Naive thymus-derived CD4-positive, alpha-beta T cell (primary cell): ENCODE measurements around the gene RNF38. TPM values are rescaled to one million over a fixed set of nuclear protein-coding genes. Genes with fewer than 3 reads are reported as not detected.
"Not testable (repeated sequence)": the region's sequence is repeated elsewhere in the genome, so short reads cannot be mapped to it uniquely, and the experiment has no call there.

ENCODE experiments used
- ATAC-seq: fragments of 150-1000 bp; cut with Tn5 transposase; 2 replicates; pipeline ENCODE4 v1.10.0; 2021; ENCODE audit warnings: mild to moderate bottlenecking, moderate library complexity
- CTCF ChIA-PET: fragments of 350-600 bp; sonication (Branson Sonifier 250); formaldehyde crosslinking; loops from one replicate; lab custom pipeline; 2021; ENCODE audit warnings: antibody characterized with exemption; lab: Charles Lee
- POLR2A ChIA-PET: fragments of 350-600 bp; sonication (Branson Sonifier 250); formaldehyde crosslinking; loops from one replicate; lab custom pipeline; 2021; ENCODE audit warnings: antibody characterized with exemption, inconsistent platforms; lab: Charles Lee
- DNase-seq, 9 donors: peaks; one replicate each; pipeline versions ENCODE4 v3.0.0 to v3.0.0-alpha.2; 2020 to 2022; ENCODE audit warnings: mixed read lengths in 1 of 9
- H3K27ac ChIP-seq: one replicate; pipeline ENCODE4 v1.7.0; 2013; ENCODE audit warnings: mild to moderate bottlenecking, low read depth, low read length, moderate library complexity
- H3K27me3 ChIP-seq, 2 donors: one replicate each; pipeline ENCODE4 v1.7.0; 2013; ENCODE audit warnings: low read length in 2 of 2, mild to moderate bottlenecking in 2 of 2, moderate library complexity in 2 of 2; ENCODE audit not compliant: control insufficient read depth in 2 of 2, insufficient read depth in 2 of 2
- H3K36me3 ChIP-seq, 3 experiments: 1 replicate in 2 of 3; 2 replicates in 1 of 3; pipeline ENCODE4 v1.7.0; 2013; ENCODE audit warnings: low read length in 3 of 3, mild to moderate bottlenecking in 3 of 3, moderate library complexity in 1 of 3; ENCODE audit not compliant: insufficient read depth in 3 of 3, control insufficient read depth in 2 of 3
- H3K4me1 ChIP-seq, 2 donors: one replicate each; pipeline ENCODE4 v1.7.0; 2013; ENCODE audit warnings: low read length in 2 of 2, mild to moderate bottlenecking in 2 of 2, moderate library complexity in 1 of 2; ENCODE audit not compliant: control insufficient read depth in 2 of 2, insufficient read depth in 2 of 2
- H3K4me3 ChIP-seq: 2 replicates; pipeline ENCODE4 v1.7.0; 2013; ENCODE audit warnings: mild to moderate bottlenecking, low read length
- H3K9me3 ChIP-seq, 3 experiments: 1 replicate in 2 of 3; 2 replicates in 1 of 3; pipeline ENCODE4 v1.7.0; 2013; ENCODE audit warnings: low read length in 3 of 3; ENCODE audit not compliant: control insufficient read depth in 2 of 3
- H3K27ac Mint-ChIP-seq, 9 donors: one replicate each; pipeline ENCODE4 v1.8.0; 2020 to 2022; ENCODE audit warnings: mixed read lengths in 9 of 9, mild to moderate bottlenecking in 8 of 9, moderate library complexity in 5 of 9, inconsistent platforms in 2 of 9
- H3K27me3 Mint-ChIP-seq, 5 donors: one replicate each; pipeline ENCODE4 v1.8.0; 2021 to 2022; ENCODE audit warnings: mixed read lengths in 5 of 5, mild to moderate bottlenecking in 1 of 5
- H3K36me3 Mint-ChIP-seq, 5 donors: one replicate each; pipeline ENCODE4 v1.8.0; 2020 to 2022; ENCODE audit warnings: mixed read lengths in 5 of 5, mild to moderate bottlenecking in 3 of 5, inconsistent platforms in 1 of 5
- H3K4me1 Mint-ChIP-seq, 7 donors: one replicate each; pipeline ENCODE4 v1.8.0; 2020 to 2022; ENCODE audit warnings: mixed read lengths in 7 of 7, mild to moderate bottlenecking in 3 of 7, inconsistent platforms in 1 of 7
- H3K4me3 Mint-ChIP-seq, 10 donors: one replicate each; pipeline ENCODE4 v1.8.0; 2020 to 2022; ENCODE audit warnings: mild to moderate bottlenecking in 10 of 10, mixed read lengths in 10 of 10, moderate library complexity in 6 of 10, inconsistent platforms in 2 of 10
- H3K9me3 Mint-ChIP-seq, 11 donors: one replicate each; pipeline ENCODE4 v1.8.0; 2020 to 2022; ENCODE audit warnings: mixed read lengths in 11 of 11, mild to moderate bottlenecking in 4 of 11, inconsistent platforms in 1 of 11, moderate library complexity in 1 of 11
- intact Hi-C, 2 donors: fragments of 100-400 bp; cut with micrococcal nuclease; formaldehyde crosslinking; loops; one replicate each; pipeline ENCODE4 v1.15.1; 2023
- polyA plus RNA-seq, 2 donors: library from polyadenylated mRNA; unstranded; fragments of 300-500 nt; fragmentation: Illumina TruSeq; gene quantifications; one replicate each; pipeline ENCODE4 v1.2.3, GENCODE V29; 2021
- total RNA-seq, 6 experiments: library from RNA in 5 of 6; stranded (reverse) in 5 of 6; gene quantifications; 1 replicate in 5 of 6; 2 replicates in 1 of 6; pipeline ENCODE4 v1.2.3 and lab custom pipeline; 2021 to 2026

RNF38 gene
- total and polyA plus RNA-seq, 7 experiments from 2014 or later = 16.8 to 88.2 (median 69.3) TPM

DNA sequence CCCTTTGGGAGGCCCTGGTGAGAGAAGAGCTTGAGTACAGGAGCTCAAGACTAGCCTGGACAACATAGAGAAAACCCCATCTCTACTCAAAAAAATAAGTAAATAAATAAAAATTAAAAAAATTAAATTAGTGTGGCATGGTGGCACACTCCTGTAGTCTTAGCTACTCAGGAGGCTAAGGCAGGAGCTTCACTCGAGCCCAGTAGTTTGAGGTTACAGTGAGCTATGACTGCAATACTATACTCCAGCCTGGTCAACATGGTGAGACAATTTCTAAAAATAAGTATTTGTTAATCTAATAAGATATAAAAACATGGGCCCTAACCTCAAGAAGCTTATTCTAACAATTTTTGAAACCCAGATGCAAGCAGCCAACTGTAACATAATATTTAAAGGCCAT lies 7.6 kb downstream of the RNF38 start:
- Mint-ChIP-seq H3K27me3 (no peaks in the 10 kb centered on the region), H3K36me3 (peaks cover 0 to 37% (median 16%) of the 10 kb centered on the region in 5 donors), H3K9me3 (peaks cover 0 to 3% (median 0%) of the 10 kb centered on the region in 11 donors), H3K27ac (no peak overlapping the region), H3K4me3 (peak overlapping the region in 1 of 10 donors; percentile 40), H3K4me1 (peaks cover 46 to 95% (median 89%) of the 10 kb centered on the region in 7 donors)
- Histone ChIP-seq H3K27me3 (no peaks in the 10 kb centered on the region), H3K27ac (no peak overlapping the region), H3K4me3 (no peak overlapping the region), H3K9me3 (no peaks in the 10 kb centered on the region), H3K4me1 (peaks cover 30 to 31% of the 10 kb centered on the region in 2 donors), H3K36me3 (no peaks in the 10 kb centered on the region)
- ATAC-seq (no peak), DNase-seq (no peak)
- intact Hi-C loops = no loop called here
- ChIA-PET POLR2A (no interaction called here), CTCF (interaction anchor here (0.8 kb wide), 1 partner anchor 14 kb away, joined by 3 read pairs; no protein-coding TSS in a partner anchor)

DNA sequence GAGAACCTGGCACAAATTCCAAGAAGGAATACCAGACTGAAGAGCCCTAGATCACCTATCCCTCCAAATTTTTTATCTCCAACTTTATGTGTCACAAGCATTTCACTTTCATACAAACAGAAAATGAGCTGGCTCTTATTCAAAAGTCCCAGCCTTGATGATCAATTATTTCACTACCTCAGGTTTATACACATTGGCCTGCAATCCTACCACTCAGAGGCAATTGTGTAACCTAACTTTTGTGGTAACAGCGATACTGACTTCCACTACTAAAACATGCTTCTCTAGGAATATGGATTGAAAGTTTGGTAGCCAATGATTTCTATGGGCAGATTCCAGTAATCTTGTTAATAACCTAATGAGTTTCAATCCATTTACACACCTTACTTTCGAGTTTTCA lies 10.5 kb downstream of the RNF38 start:
- DNase-seq = no peak
- no peak overlapping the region for H3K27ac ChIP-seq
- intact Hi-C loops = no loop called here
- peaks cover 0 to 3% (median 0%) of the 10 kb centered on the region in 11 donors for H3K9me3 Mint-ChIP-seq
- H3K4me1 Mint-ChIP-seq = peaks cover 36 to 88% (median 78%) of the 10 kb centered on the region in 7 donors
- CTCF ChIA-PET = interaction anchor here (0.6 kb wide), 1 partner anchor 44 kb away, joined by 3 read pairs; no protein-coding TSS in a partner anchor
- H3K27me3 ChIP-seq = no peaks in the 10 kb centered on the region
- peak overlapping the region in 4 of 9 donors; percentile 3 to 51 (median 40) for H3K27ac Mint-ChIP-seq
- no peak overlapping the region for H3K4me3 ChIP-seq
- H3K27me3 Mint-ChIP-seq = no peaks in the 10 kb centered on the region
- POLR2A ChIA-PET = interaction anchor here (1.0 kb wide), 1 partner anchor 11 kb away, joined by 3 read pairs; the partner anchor contains the start of gene RNF38
- no peak for ATAC-seq
- H3K36me3 ChIP-seq = no peaks in the 10 kb centered on the region
- H3K36me3 Mint-ChIP-seq = peaks cover 0 to 51% (median 19%) of the 10 kb centered on the region in 5 donors
- no peaks in the 10 kb centered on the region for H3K9me3 ChIP-seq
- peaks cover 15 to 24% of the 10 kb centered on the region in 2 donors for H3K4me1 ChIP-seq
- peak overlapping the region in 2 of 10 donors; percentile 11 to 32 for H3K4me3 Mint-ChIP-seq

DNA sequence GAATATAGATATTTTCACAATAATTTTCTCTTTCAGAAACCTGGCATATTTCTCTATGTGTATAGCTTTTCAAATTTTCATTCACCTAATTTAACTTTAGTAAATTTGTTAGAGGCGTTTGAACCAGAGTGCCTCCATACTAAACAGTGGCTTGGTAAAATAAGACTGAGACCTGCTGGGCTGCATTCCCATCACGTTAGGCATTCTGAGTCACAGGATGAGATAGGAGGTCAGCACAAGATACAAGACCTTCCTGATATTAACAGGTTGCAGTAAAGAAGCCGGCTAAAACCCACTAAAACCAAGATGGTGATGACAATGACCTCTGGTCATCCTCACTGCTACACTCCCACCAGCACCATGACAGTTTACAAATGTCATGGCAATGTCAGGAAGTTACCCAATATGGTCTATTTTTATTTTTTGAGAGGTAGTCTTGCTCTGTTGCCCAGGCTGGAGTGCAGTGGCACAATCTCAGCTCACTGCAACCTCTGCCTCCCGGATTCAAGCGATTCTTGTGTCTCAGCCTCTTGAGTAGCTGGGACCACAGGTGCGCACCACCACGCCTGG lies 13.6 kb downstream of the RNF38 start:
- H3K27me3 ChIP-seq, H3K27me3 Mint-ChIP-seq, H3K9me3 ChIP-seq, H3K36me3 ChIP-seq, ATAC-seq, H3K4me3 Mint-ChIP-seq, H3K27ac ChIP-seq, DNase-seq, H3K9me3 Mint-ChIP-seq, H3K27ac Mint-ChIP-seq, POLR2A ChIA-PET, H3K4me3 ChIP-seq, CTCF ChIA-PET: not testable (repeated sequence)
- H3K4me1 Mint-ChIP-seq = peaks cover 50 to 93% (median 84%) of the 10 kb centered on the region in 7 donors
- intact Hi-C loops = loop anchor here in 1 of 2 donors (2.0 kb wide), 1 partner anchor 16 kb away; no protein-coding TSS in a partner anchor
- peaks cover 17 to 49% of the 10 kb centered on the region in 2 donors for H3K4me1 ChIP-seq
- peaks cover 0 to 47% (median 25%) of the 10 kb centered on the region in 5 donors for H3K36me3 Mint-ChIP-seq

DNA sequence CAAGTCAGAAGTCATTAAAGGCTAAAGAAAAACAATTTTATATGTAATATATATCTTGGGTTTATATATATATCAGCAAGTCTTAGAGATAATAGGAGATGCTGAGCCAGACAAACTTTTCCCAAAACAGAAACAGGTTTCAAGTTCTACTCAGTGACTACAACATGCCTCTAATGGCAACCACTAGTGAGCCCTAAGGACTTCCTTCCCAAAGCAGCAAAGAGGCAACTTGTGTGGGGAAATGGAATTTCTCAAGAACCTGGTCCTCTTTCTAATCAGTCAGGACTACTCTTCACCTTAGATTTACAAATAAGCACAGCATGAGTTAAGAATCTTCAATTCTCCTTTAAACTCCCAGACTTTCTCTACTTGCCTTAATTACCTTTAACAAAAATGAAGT lies 17.6 kb downstream of the RNF38 start:
- ChIA-PET CTCF (no interaction called here), POLR2A (no interaction called here)
- Histone ChIP-seq H3K4me3 (no peak overlapping the region), H3K36me3 (no peaks in the 10 kb centered on the region), H3K4me1 (peaks cover 10 to 33% of the 10 kb centered on the region in 2 donors), H3K27me3 (no peaks in the 10 kb centered on the region), H3K9me3 (no peaks in the 10 kb centered on the region), H3K27ac (no peak overlapping the region)
- Mint-ChIP-seq H3K4me3 (peak overlapping the region in 5 of 10 donors; percentile 16 to 35 (median 23)), H3K9me3 (no peaks in the 10 kb centered on the region), H3K27me3 (no peaks in the 10 kb centered on the region), H3K4me1 (peaks cover 38 to 82% (median 72%) of the 10 kb centered on the region in 7 donors), H3K27ac (peak overlapping the region in 7 of 9 donors; percentile 1 to 77 (median 26)), H3K36me3 (peaks cover 0 to 33% (median 14%) of the 10 kb centered on the region in 5 donors)
- intact Hi-C loops = no loop called here
- no peak for ATAC-seq
- DNase-seq = no peak

DNA sequence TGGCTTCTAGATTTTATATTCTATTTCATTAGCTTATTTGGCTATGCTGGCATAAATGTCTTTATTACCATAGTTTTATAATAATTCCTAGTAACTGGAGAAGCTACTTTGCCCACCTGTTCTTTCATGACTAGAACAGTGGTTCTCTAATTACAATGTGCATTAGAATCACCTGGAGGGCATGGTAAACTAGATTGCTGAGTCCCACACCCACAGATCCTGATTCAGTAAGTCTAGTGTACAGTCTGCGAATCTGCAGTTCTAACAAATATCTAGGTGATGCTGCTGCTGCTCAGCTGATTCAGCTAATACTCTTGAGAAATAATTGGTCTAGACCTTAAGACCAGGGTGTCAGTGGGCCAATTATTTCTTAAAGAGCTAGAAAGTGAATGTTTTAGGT lies 35.5 kb downstream of the RNF38 start:
- Histone ChIP-seq H3K9me3 (no peaks in the 10 kb centered on the region), H3K4me1 (peaks cover 0 to 3% of the 10 kb centered on the region in 2 donors), H3K27me3 (no peaks in the 10 kb centered on the region), H3K4me3 (no peak overlapping the region), H3K27ac (no peak overlapping the region), H3K36me3 (peaks cover 9 to 54% (median 16%) of the 10 kb centered on the region in 3 experiments)
- Mint-ChIP-seq H3K27me3 (no peaks in the 10 kb centered on the region), H3K36me3 (peaks cover 4 to 31% (median 14%) of the 10 kb centered on the region in 5 donors), H3K9me3 (no peaks in the 10 kb centered on the region), H3K4me1 (peaks cover 2 to 23% (median 6%) of the 10 kb centered on the region in 7 donors), H3K4me3 (no peak overlapping the region), H3K27ac (no peak overlapping the region)
- POLR2A ChIA-PET = no interaction called here
- no peak for ATAC-seq
- CTCF ChIA-PET = interaction anchor here (0.6 kb wide), 1 partner anchor 202 kb away, joined by 4 read pairs; no protein-coding TSS in a partner anchor
- no peak for DNase-seq
- intact Hi-C loops = no loop called here

DNA sequence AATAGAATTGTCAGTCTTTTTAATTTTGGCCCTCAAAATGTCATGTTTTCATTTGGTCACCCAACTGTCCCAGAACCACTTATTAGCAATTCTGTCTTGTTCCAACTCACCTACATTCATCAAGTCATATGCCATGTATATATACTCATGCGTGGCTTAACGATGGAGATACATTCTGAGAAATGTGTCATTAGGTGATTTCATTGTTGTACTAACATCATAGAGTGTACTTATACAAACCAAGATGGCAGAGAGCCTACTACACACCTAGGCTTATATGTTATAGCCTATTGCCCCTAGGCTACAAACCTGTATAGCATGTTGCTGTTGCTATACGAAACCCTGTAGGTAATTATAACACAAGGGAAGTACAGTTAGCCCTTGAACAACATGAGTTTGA lies 36.6 kb downstream of the RNF38 start:
- peaks cover 0 to 13% (median 5%) of the 10 kb centered on the region in 7 donors for H3K4me1 Mint-ChIP-seq
- no peaks in the 10 kb centered on the region for H3K27me3 Mint-ChIP-seq
- Histone ChIP-seq H3K27me3 (no peaks in the 10 kb centered on the region), H3K4me3 (no peak overlapping the region), H3K9me3 (no peaks in the 10 kb centered on the region), H3K27ac (no peak overlapping the region), H3K36me3 (peaks cover 0 to 43% (median 8%) of the 10 kb centered on the region in 3 experiments), H3K4me1 (peaks cover 0 to 3% of the 10 kb centered on the region in 2 donors)
- no peak for DNase-seq
- ChIA-PET POLR2A (no interaction called here), CTCF (no interaction called here)
- no peak for ATAC-seq
- H3K36me3 Mint-ChIP-seq = peaks cover 0 to 22% (median 5%) of the 10 kb centered on the region in 5 donors
- H3K27ac Mint-ChIP-seq = peak overlapping the region in 1 of 9 donors; percentile 59
- no peaks in the 10 kb centered on the region for H3K9me3 Mint-ChIP-seq
- intact Hi-C loops = no loop called here
- no peak overlapping the region for H3K4me3 Mint-ChIP-seq
